ENCODE results near the gene PSMD9. TPM values are rescaled to one million over a fixed set of nuclear protein-coding genes. Genes with fewer than 3 reads are reported as not detected.
"Not testable (repeated sequence)": the region's sequence is repeated elsewhere in the genome, so short reads cannot be mapped to it uniquely, and the experiment has no call there.

PSMD9 gene
- polyA plus RNA-seq, 1 experiment, result 130 TPM

DNA sequence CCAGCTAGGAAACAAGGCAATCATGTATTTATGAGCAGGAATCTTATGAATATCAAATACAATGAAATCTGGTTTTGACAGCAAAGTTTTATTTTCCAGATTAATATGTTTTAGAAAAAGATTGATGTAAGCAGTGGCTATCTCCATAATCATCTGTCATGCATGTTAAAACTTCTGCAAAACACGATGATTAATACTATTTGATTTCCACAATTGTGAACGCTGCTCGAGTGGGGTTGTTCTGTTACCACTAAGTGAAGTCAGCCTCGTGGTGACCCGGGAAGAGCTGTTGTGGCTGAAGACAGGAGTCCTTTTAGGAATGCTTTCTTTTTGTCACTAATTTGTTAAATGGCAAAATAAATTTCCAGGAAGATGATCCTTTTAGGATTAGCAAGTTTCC, 39.2 kb downstream of the PSMD9 start:
- H3K4me3 ChIP-seq (ENCODE audit: low read depth, low read length), result no peak overlapping the region
- DNase-seq (ENCODE audit: low read depth), result no peak
- ChIA-PET POLR2A (no interaction called here), CTCF (interaction anchor here (0.7 to 1.6 kb wide), 3 partner anchors 14 to 975 kb away, joined by 3 to 6 read pairs (median 4); no protein-coding TSS in a partner anchor)
- TF ChIP-seq, protein P1, sequence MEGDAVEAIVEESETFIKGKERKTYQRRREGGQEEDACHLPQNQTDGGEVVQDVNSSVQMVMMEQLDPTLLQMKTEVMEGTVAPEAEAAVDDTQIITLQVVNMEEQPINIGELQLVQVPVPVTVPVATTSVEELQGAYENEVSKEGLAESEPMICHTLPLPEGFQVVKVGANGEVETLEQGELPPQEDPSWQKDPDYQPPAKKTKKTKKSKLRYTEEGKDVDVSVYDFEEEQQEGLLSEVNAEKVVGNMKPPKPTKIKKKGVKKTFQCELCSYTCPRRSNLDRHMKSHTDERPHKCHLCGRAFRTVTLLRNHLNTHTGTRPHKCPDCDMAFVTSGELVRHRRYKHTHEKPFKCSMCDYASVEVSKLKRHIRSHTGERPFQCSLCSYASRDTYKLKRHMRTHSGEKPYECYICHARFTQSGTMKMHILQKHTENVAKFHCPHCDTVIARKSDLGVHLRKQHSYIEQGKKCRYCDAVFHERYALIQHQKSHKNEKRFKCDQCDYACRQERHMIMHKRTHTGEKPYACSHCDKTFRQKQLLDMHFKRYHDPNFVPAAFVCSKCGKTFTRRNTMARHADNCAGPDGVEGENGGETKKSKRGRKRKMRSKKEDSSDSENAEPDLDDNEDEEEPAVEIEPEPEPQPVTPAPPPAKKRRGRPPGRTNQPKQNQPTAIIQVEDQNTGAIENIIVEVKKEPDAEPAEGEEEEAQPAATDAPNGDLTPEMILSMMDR (IDR thresholded peaks at IDR 0.05; ENCODE audit: insufficient read depth, low read depth, low read length), result no peak
- H3K27me3 ChIP-seq (ENCODE audit: control insufficient read depth, insufficient read depth, low read length), result no peaks in the 10 kb centered on the region
- no peaks in the 10 kb centered on the region for H3K36me3 ChIP-seq (ENCODE audit: control insufficient read depth, insufficient read depth, low read length)

DNA sequence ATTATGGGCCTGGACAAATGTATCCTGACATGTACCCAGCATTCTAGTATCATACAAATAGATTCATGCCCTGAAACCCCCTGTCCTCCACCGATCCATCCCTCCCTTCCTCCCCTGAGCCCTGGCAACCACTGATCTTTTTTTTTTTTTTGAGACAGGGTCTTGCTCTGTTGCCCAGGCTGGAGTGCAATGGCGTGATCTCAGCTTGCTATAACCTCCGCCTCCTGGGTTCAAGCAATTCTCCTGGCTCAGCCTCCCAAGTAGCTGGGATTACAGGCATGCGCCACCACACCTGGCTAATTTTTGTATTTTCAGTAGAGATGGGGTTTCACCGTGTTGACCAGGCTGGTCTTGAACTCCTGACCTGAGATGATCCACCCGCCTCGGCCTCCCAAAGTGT, 41.0 kb downstream of the PSMD9 start:
- H3K27me3 ChIP-seq (ENCODE audit: control insufficient read depth, insufficient read depth, low read length); H3K4me3 ChIP-seq (ENCODE audit: low read depth, low read length); CTCF ChIA-PET; DNase-seq (ENCODE audit: low read depth); POLR2A ChIA-PET; H3K36me3 ChIP-seq (ENCODE audit: control insufficient read depth, insufficient read depth, low read length): not testable (repeated sequence)

DNA sequence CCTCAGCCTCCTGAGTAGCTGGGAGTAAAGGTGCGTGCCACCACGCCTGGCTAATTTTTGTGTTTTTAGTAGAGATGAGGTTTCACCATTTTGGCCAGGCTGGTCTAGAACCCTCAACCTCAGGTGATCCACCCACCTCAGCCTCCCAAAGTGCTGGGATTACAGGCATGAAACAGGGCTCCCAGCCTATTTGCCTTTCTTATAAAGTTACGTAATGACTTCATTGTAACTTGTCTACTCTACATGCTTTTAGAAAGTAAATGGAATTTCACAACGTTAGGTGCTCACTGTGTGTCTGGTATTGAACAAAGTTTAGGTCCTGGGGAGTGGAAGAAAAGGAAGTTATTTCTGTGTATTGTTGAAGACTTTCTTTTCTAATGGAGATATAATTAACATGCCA, 42.3 kb downstream of the PSMD9 start:
- no peak overlapping the region for H3K4me3 ChIP-seq (ENCODE audit: low read depth, low read length)
- ChIA-PET CTCF (no interaction called here), POLR2A (no interaction called here)
- H3K27me3 ChIP-seq (ENCODE audit: control insufficient read depth, insufficient read depth, low read length), result no peaks in the 10 kb centered on the region
- TF ChIP-seq, protein P1 (IDR thresholded peaks at IDR 0.05; ENCODE audit: insufficient read depth, low read depth, low read length), result no peak
- H3K36me3 ChIP-seq (ENCODE audit: control insufficient read depth, insufficient read depth, low read length), result no peaks in the 10 kb centered on the region
- no peak for DNase-seq (ENCODE audit: low read depth)

DNA sequence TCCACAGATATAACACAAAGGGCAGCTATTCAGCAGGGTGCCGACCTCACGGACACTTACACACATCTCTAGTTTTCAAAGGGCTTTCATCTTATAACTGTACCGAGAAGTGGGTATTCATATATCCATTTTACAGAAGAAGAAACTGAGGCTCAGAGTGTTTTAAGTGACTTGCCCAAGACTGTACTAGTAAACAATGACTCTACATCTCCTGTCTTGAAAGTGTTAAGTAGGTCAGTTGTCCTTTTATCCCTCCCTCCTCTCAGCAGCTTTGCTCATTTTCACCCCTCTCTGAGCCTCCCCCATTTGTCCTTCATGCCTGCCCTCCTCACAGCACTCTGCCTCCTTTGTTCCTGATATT, 43.6 kb downstream of the PSMD9 start:
- Histone ChIP-seq H3K4me3 (ENCODE audit: low read depth, low read length) (no peak overlapping the region), H3K36me3 (ENCODE audit: control insufficient read depth, insufficient read depth, low read length) (no peaks in the 10 kb centered on the region), H3K27me3 (ENCODE audit: control insufficient read depth, insufficient read depth, low read length) (no peaks in the 10 kb centered on the region)
- POLR2A ChIA-PET, result no interaction called here
- DNase-seq (ENCODE audit: low read depth), result no peak
- CTCF ChIA-PET, result no interaction called here
- TF ChIP-seq, protein P1 (IDR thresholded peaks at IDR 0.05; ENCODE audit: insufficient read depth, low read depth, low read length), result no peak

DNA sequence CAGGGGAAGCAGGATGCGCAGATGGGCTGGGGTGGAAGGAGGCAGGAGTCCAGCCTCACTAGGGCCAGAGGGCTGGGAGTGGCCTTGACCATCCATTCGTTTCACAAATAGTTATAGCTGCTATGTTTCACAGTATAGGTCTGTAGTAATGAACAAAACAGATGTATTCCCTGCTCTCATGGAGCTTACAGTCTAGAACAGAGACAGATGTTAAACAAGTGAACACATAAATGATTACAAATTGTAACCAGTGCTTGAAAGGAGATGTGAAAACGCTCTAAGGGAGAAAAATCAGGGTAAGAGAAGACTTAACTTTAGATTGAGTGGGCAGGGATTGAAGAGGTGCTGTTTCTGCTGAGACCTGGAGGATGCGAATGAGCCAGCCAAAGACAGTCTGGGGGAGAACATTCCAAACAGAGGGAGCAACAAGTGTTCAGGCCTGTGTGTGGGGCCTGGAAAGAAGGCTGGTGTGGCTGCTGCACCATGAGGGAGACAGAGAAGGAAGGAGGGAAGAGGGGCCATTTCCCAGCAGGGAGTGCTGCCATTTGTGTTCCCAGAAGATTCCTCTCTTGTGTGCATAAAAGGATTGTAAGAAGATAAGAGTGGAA, 44.4 kb downstream of the PSMD9 start:
- TF ChIP-seq, protein P1 (IDR thresholded peaks at IDR 0.05; ENCODE audit: insufficient read depth, low read depth, low read length), result no peak
- Histone ChIP-seq H3K36me3 (ENCODE audit: control insufficient read depth, insufficient read depth, low read length) (no peaks in the 10 kb centered on the region), H3K4me3 (ENCODE audit: low read depth, low read length) (no peak overlapping the region), H3K27me3 (ENCODE audit: control insufficient read depth, insufficient read depth, low read length) (no peaks in the 10 kb centered on the region)
- DNase-seq (ENCODE audit: low read depth), result no peak
- POLR2A ChIA-PET, result no interaction called here
- CTCF ChIA-PET, result no interaction called here
